Stomach (tissue), 9 donors: ENCODE data around the gene FXYD3. TPM values are rescaled to one million over a fixed set of nuclear protein-coding genes. Genes with fewer than 3 reads are reported as not detected.
"Not testable (repeated sequence)": the region's sequence is repeated elsewhere in the genome, so short reads cannot be mapped to it uniquely, and the experiment has no call there.

Experiments used
- DNase-seq, 2 donors: peaks; one replicate each; pipeline versions ENCODE4 v3.0.0 to v3.0.0-alpha.2; 2013 to 2019
- H3K27ac ChIP-seq, 5 donors: fragments of 200-600 bp in 4 of 5; sonication (generic) in 4 of 5; one replicate each; pipeline ENCODE4 v1.5.1; 2013 to 2019; ENCODE audit warnings: mild to moderate bottlenecking in 1 of 5, moderate library complexity in 1 of 5
- H3K27me3 ChIP-seq, 3 donors: fragments of 200-600 bp; sonication (generic); one replicate each; pipeline ENCODE4 v1.5.1; 2017 to 2019; ENCODE audit warnings: mixed run types in 1 of 3
- H3K36me3 ChIP-seq, 4 donors: fragments of 200-600 bp; sonication (generic); 1 replicate in 3 of 4; 2 replicates in 1 of 4; pipeline ENCODE4 v1.5.1; 2016 to 2019
- H3K4me1 ChIP-seq, 4 donors: fragments of 200-600 bp; sonication (generic); one replicate each; pipeline ENCODE4 v1.5.1; 2016 to 2019
- H3K4me3 ChIP-seq, 4 donors: fragments of 200-600 bp; sonication (generic) in 3 of 4; one replicate each; pipeline ENCODE4 v1.5.1; 2016 to 2019; ENCODE audit warnings: mild to moderate bottlenecking in 1 of 4
- H3K9me3 ChIP-seq, 4 donors: fragments of 200-600 bp; sonication (generic); one replicate each; pipeline ENCODE4 v1.5.1; 2016 to 2019
- EP300 ChIP-seq: sonication (generic); formaldehyde crosslinking; IDR thresholded peaks from one replicate; pipeline ENCODE4 v1.6.1; 2017; ENCODE audit warnings: antibody characterized with exemption
- POLR2A ChIP-seq, 4 donors: fragments of 450-650 bp; IDR thresholded peaks; one replicate each; pipeline ENCODE4 v1.6.1; 2016; ENCODE audit warnings: antibody characterized with exemption in 4 of 4, control low read depth in 2 of 4, mild to moderate bottlenecking in 1 of 4, moderate library complexity in 1 of 4
- POLR2AphosphoS5 ChIP-seq, 3 donors: sonication (generic); formaldehyde crosslinking; IDR thresholded peaks; one replicate each; pipeline ENCODE4 v1.6.1; 2016; ENCODE audit warnings: antibody characterized with exemption in 3 of 3
- WGBS, 5 donors: extraction: QIAGEN DNeasy Blood & Tissue Kit in 3 of 5; methylation state at CpG; one replicate each; pipeline versions ENCODE4 v1.1.5 to v1.1.7; 2013 to 2018; 5-methylcytosine and 5-hydroxymethylcytosine counted together
- intact Hi-C: fragments of 100-400 bp; cut with DNase I; formaldehyde crosslinking; loops from one replicate; pipeline ENCODE4 v1.15.1; 2023; ENCODE audit warnings: low total_unique reads
- polyA plus RNA-seq, 3 donors: library from polyadenylated mRNA; stranded (reverse); fragments of 200-250 nt; gene quantifications; one replicate each; pipeline ENCODE4 v1.2.3, GENCODE V29; 2013
- total RNA-seq, 5 donors: library from RNA; depleted of rRNA; stranded (reverse); fragments of >200 nt; gene quantifications; one replicate each; pipeline versions ENCODE4 v1.1.0 to v1.2.3, GENCODE V29; 2014 to 2016
- TF ChIP-seq, protein P1 (sequence below), 7 experiments: fragments of 450-650 bp in 4 of 7; fragments of 200-600 bp in 3 of 7; sonication (generic) in 3 of 7; IDR thresholded peaks; one replicate each; pipeline ENCODE4 v1.5.1; 2016 to 2019; ENCODE audit warnings: antibody characterized with exemption in 7 of 7, control low read depth in 2 of 7, mild to moderate bottlenecking in 1 of 7
- donor health status: healthy with polysubstance abuse.
- donor health status: Bipolar disorder and iron deficiency.
- donor health status: healthy.

FXYD3 gene
- total and polyA plus RNA-seq, 8 donors: 84.8 to 800 (median 441) TPM

DNA sequence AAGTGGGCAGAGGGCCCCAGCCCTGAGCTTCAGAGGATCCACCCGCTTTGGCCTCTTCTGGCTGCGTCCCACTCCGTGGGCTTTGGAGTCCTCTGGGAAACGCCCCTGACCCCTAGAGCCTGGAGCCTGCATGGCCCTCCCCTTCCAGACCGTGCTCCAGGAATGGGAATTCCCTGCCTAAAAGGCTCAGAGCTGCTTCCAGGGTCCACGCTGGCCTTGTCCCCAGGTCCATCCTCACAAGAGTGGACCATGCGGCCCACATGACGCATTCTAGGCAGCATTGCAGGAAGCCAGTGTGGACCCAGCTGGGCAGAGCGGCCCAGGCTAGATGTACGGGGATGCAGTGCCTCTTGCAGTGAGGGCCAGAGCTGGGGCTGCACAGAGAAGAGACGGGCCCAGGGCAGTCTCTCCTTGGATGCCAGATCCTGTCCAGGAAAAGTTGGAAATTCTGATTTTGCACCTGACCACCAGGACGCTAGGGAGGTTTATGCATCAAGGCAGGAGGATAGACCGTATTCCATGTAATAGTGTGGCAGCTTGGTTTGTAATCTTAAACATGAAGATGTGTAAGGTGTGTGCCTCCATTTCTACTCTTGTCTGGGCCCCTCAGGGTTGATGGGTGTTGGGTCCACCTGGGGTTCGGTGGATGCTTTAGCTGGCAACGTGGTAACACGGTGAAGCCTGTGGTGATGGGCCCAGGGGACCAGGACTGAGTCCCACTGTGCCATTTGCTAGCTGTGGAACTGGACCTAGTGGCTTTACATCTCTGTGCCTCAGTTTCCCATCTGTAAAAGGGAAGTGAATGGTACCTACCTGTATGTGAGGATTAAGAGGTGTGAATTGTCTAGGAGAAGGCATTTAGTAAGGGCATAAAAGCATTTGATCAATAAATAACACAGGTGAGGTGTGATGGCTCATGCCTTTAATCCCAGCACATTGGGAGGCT is 14.8 kb upstream of the FXYD3 start:
- Histone ChIP-seq H3K27me3 (no peaks in the 10 kb centered on the region), H3K4me3 (no peak overlapping the region), H3K27ac (no peak overlapping the region), H3K9me3 (no peaks in the 10 kb centered on the region), H3K36me3 (no peaks in the 10 kb centered on the region), H3K4me1 (peaks cover 0 to 4% (median 2%) of the 10 kb centered on the region in 4 donors)
- 81 to 86% (median 84%) methylated on average over 15 to 16 of the region's 16 CpGs for WGBS, 5 donors
- TF ChIP-seq POLR2A (IDR thresholded peaks at IDR 0.05) (no peak), EP300 (no peak), POLR2AphosphoS5 (IDR thresholded peaks at IDR 0.05) (no peak)
- TF ChIP-seq, protein P1, sequence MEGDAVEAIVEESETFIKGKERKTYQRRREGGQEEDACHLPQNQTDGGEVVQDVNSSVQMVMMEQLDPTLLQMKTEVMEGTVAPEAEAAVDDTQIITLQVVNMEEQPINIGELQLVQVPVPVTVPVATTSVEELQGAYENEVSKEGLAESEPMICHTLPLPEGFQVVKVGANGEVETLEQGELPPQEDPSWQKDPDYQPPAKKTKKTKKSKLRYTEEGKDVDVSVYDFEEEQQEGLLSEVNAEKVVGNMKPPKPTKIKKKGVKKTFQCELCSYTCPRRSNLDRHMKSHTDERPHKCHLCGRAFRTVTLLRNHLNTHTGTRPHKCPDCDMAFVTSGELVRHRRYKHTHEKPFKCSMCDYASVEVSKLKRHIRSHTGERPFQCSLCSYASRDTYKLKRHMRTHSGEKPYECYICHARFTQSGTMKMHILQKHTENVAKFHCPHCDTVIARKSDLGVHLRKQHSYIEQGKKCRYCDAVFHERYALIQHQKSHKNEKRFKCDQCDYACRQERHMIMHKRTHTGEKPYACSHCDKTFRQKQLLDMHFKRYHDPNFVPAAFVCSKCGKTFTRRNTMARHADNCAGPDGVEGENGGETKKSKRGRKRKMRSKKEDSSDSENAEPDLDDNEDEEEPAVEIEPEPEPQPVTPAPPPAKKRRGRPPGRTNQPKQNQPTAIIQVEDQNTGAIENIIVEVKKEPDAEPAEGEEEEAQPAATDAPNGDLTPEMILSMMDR (IDR thresholded peaks at IDR 0.05): no peak
- DNase-seq: no peak
- intact Hi-C loops: no loop called here

DNA sequence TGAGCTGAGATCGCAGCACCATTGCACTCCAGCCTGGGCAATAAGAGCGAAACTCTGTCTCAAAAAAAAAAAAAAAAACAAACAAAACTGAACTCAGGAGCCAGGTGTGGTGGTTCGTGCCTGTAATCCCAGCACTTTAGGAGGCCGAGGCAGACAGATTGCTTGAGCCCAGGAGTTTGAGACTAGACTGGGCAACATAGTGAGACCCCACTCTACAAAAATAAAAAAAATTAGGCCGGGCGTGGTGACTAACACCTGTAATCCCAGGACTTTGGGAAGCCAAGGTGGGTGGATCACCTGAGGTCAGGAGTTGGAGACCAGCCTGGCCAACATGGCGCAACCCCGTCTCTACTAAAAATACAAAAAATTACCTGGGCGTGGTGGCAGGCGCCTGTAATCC is 13.7 kb upstream of the FXYD3 start:
- H3K27ac ChIP-seq, intact Hi-C loops, H3K9me3 ChIP-seq, H3K4me1 ChIP-seq, H3K36me3 ChIP-seq, H3K27me3 ChIP-seq, DNase-seq, H3K4me3 ChIP-seq: not testable (repeated sequence)
- 90 to 97% (median 93%) methylated on average over 10 of the region's 10 CpGs for WGBS, 5 donors

DNA sequence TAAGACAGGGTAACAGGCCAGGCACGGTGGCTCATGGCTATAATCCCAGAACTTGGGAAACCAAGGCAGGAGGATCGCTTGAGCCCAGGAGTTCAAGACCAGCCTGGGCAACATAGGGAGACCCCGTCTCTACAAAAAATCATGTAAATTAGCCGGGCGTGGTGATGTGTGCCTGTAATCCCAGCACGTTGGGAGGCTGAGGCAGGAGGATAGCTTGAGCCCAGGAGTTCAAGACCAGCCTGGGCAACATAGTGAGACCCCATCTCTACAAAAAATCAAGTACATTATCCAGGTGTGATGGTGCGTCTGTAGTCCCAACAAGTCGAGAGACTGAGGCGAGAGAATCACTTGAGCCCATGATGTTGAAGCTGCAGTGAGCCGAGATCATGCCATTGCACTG is 12.0 kb upstream of the FXYD3 start:
- H3K9me3 ChIP-seq, H3K36me3 ChIP-seq, H3K4me3 ChIP-seq, DNase-seq, intact Hi-C loops, H3K27ac ChIP-seq, H3K27me3 ChIP-seq: not testable (repeated sequence)
- H3K4me1 ChIP-seq: peaks cover 3 to 13% (median 6%) of the 10 kb centered on the region in 4 donors
- WGBS, 5 donors: 77 to 81% (median 79%) methylated on average over 10 of the region's 10 CpGs

DNA sequence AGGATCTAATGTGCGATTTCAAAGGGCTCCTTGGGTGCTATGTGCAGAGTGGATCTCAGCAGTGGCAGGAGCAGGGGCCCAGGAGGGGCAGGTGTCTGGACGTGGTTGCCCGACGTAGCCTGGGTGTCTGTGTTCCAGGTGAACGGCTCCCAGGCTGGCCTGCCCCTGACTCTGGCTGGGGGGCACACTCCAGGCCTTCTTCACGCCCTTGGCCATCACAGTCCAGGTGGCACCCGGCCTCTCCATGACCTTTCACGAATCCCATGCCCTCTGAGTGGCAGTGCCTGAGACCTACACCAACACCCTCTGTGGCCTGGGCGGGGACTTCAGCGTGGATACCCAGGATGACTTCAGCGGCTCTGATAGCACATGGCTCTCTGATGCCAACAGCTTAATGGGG is 11.3 kb upstream of the FXYD3 start:
- peaks cover 0 to 18% (median 7%) of the 10 kb centered on the region in 4 donors for H3K4me1 ChIP-seq
- no peak overlapping the region for H3K27ac ChIP-seq
- TF ChIP-seq POLR2A (IDR thresholded peaks at IDR 0.05) (no peak), EP300 (no peak), POLR2AphosphoS5 (IDR thresholded peaks at IDR 0.05) (no peak)
- TF ChIP-seq, protein P1 (IDR thresholded peaks at IDR 0.05): no peak
- DNase-seq: no peak
- H3K36me3 ChIP-seq: no peaks in the 10 kb centered on the region
- intact Hi-C loops: no loop called here
- H3K9me3 ChIP-seq: no peaks in the 10 kb centered on the region
- H3K4me3 ChIP-seq: no peak overlapping the region
- 77 to 91% (median 81%) methylated on average over 8 to 11 of the region's 11 CpGs for WGBS, 5 donors
- H3K27me3 ChIP-seq: peaks cover 0 to under 1% (median 0%) of the 10 kb centered on the region in 3 donors

DNA sequence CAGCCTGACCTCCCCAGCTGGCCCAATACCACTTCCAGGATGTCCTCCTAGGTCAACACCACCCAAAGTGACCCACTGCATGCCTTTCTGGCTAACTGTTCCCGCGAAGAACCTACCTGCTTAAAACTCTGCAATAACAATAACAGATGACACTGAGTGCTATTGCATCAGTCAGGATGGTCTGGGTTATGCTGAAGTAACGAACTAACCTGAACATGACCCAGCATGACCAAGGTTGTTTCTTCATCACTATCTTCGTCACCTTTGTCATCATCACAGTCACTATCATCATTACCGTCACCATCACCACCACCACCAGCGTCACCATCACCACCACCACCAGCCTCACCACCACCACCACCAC is 10.6 kb upstream of the FXYD3 start:
- TF ChIP-seq, protein P1 (IDR thresholded peaks at IDR 0.05): no peak
- TF ChIP-seq POLR2A (IDR thresholded peaks at IDR 0.05) (no peak), POLR2AphosphoS5 (IDR thresholded peaks at IDR 0.05) (no peak), EP300 (no peak)
- intact Hi-C loops: no loop called here
- Histone ChIP-seq H3K4me3 (no peak overlapping the region), H3K27me3 (peaks cover 0 to 5% (median 0%) of the 10 kb centered on the region in 3 donors), H3K36me3 (no peaks in the 10 kb centered on the region), H3K9me3 (no peaks in the 10 kb centered on the region), H3K27ac (no peak overlapping the region), H3K4me1 (peaks cover 0 to 18% (median 10%) of the 10 kb centered on the region in 4 donors)
- WGBS, 5 donors: 92 to 99% (median 96%) methylated on average over 6 of the region's 6 CpGs
- no peak for DNase-seq
